Heart left ventricle (tissue), 16 donors: ENCODE measurements around the gene CREB3. TPM values are rescaled to one million over a fixed set of nuclear protein-coding genes. Genes with fewer than 3 reads are reported as not detected.
A peak's percentile ranks its signal among the peaks of the same experiment; 100 is the strongest.

Experiments
- ATAC-seq, 4 donors: fragments of 200-7000 bp; cut with Tn5 transposase; one replicate each; pipeline ENCODE4 v1.9.1; 2020 to 2022; ENCODE audit warnings: moderate library complexity in 4 of 4, mild to moderate bottlenecking in 3 of 4, moderate number of reproducible peaks in 1 of 4
- DNase-seq, 5 donors: peaks; one replicate each; pipeline ENCODE4 v3.0.0-alpha.2; 2020
- H3K27ac ChIP-seq, 12 donors: fragments of 200-600 bp; sonication (generic) in 4 of 12; one replicate each; pipeline versions ENCODE4 v1.5.0 to v1.8.0; 2016 to 2022; ENCODE audit warnings: mild to moderate bottlenecking in 2 of 12
- H3K27me3 ChIP-seq, 9 donors: fragments of 200-600 bp; sonication (generic) in 2 of 9; one replicate each; pipeline versions ENCODE4 v1.5.1 to v1.8.0; 2016 to 2022; ENCODE audit warnings: mild to moderate bottlenecking in 3 of 9
- H3K36me3 ChIP-seq, 9 donors: fragments of 200-600 bp; sonication (generic) in 2 of 9; one replicate each; pipeline versions ENCODE4 v1.5.0 to v1.8.0; 2018 to 2022; ENCODE audit warnings: mild to moderate bottlenecking in 2 of 9
- H3K4me1 ChIP-seq, 12 donors: fragments of 200-600 bp; sonication (generic) in 4 of 12; one replicate each; pipeline versions ENCODE4 v1.5.0 to v1.8.0; 2016 to 2022; ENCODE audit warnings: mild to moderate bottlenecking in 3 of 12
- H3K4me3 ChIP-seq, 12 donors: fragments of 200-600 bp; sonication (generic) in 4 of 12; one replicate each; pipeline versions ENCODE4 v1.5.0 to v1.8.0; 2017 to 2022; ENCODE audit warnings: mild to moderate bottlenecking in 9 of 12, moderate library complexity in 4 of 12
- H3K9me3 ChIP-seq, 12 donors: fragments of 200-600 bp; sonication (generic) in 4 of 12; one replicate each; pipeline versions ENCODE4 v1.5.0 to v1.8.0; 2016 to 2022; ENCODE audit warnings: mild to moderate bottlenecking in 1 of 12
- POLR2A ChIP-seq, 2 donors: fragments of 450-650 bp; IDR thresholded peaks; one replicate each; pipeline ENCODE4 v1.6.1; 2017; ENCODE audit warnings: antibody characterized with exemption in 2 of 2, mild to moderate bottlenecking in 2 of 2, moderate library complexity in 2 of 2
- WGBS, 4 donors: extraction: QIAGEN DNeasy Blood & Tissue Kit in 2 of 4; methylation state at CpG; one replicate each; pipeline versions ENCODE4 v1.1.5 to v1.1.7; 2013 to 2018; 5-methylcytosine and 5-hydroxymethylcytosine counted together
- intact Hi-C, 10 donors: fragments of 100-400 bp; cut with DNase I; formaldehyde crosslinking; loops; one replicate each; pipeline versions ENCODE4 v1.11.1 to v1.14.2; 2022
- polyA plus RNA-seq, 2 donors: library from polyadenylated mRNA; stranded (reverse); fragments of 200-250 nt; gene quantifications; one replicate each; pipeline ENCODE4 v1.2.3, GENCODE V29; 2013
- total RNA-seq, 9 donors: library from RNA; depleted of rRNA in 2 of 9; stranded (reverse); fragments of >200 nt in 2 of 9; fragmentation: NEBNext Ultra II Directional in 3 of 9; extraction: Animal tissue kit (Norgen Biotek cat#: 25700) in 3 of 9; gene quantifications; one replicate each; pipeline versions ENCODE4 v1.1.0 to v1.2.4, GENCODE V29; 2016 to 2023
- TF ChIP-seq, protein P1 (sequence below), 12 donors: fragments of 200-600 bp; sonication (generic) in 4 of 12; IDR thresholded peaks; one replicate each; pipeline versions ENCODE4 v1.5.0 to v1.8.0; 2018 to 2022; ENCODE audit warnings: antibody characterized with exemption in 12 of 12, mild to moderate bottlenecking in 5 of 12
- donor health status: ischemic (EF 13 %, LVEDD 7.1; RV severe dilation, severe dysfunction).
- donor health status: healthy with polysubstance abuse.
- donor health status: DM: no; HTN: yes; CAD: no.
- donor health status: DM: no; HTN: no; CAD: no.
- donor health status: ischemic (EF 25% LVEDD 6.9; RV normal size, moderate dysfunction).
- donor health status: ischemic (EF 25% LVEDD 5.7; RV mildly dilated, moderate dysfunction).
- donor health status: healthy.
- donor health status: DM: yes; HTN: yes; CAD: no.
- donor health status: ischemic (EF 35%, LVEDD 5.7; RV mildly dilated, moderate dysfunction).
- donor health status: nonischemic (EF 11% LVEDD 7.7; RV severe dilation, severe dysfunction).
- donor health status: DM: yes; HTN: yes; CAD: no.
- donor health status: PGD.
- donor health status: ischemic (EF 29% LVEDD 5.4; RV normal size, mild dysfunction).
- donor health status: nonischemic (EF 23%, LVEDD 6.1; RV moderate dilation, normal function).

Gene CREB3
- total and polyA plus RNA-seq, 11 donors: 16.1 to 49.4 (median 26.7) TPM

DNA sequence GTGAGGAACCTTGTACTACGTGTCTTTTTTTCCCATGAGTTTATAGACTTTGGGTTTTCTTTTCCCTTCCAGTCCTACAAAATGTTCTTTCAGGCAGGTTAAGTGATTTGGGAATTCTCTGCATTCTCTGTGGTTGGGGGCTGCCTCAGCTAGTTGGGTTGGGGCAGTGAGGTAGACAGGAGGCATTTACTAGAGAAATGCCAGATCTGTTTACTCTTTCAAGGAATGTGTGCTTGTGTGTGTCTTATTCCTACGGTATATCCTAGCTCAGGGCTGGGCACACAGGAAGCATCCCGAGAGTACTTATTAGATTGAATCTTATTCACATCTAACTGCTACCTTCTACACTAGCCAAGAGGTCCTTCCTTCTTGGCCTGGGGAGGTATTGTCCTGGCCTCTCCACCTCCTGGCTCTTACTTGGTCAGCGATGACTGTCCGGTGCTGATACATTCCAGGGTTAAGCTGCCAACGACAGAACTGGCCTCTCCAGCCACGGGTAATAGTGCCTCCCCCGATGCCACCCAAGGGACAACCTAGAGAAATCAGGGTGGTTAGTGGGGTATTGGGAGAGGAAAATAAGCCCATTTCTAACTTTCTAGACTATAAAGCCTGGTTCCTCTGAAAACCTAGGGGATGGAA lies 11.5 kb downstream of the CREB3 start:
- WGBS, 4 donors: 58 to 65% (median 63%) methylated on average over 8 of the region's 8 CpGs
- Histone ChIP-seq H3K27me3 (no peaks in the 10 kb centered on the region), H3K9me3 (no peaks in the 10 kb centered on the region), H3K4me1 (peaks cover 0 to 50% (median 42%) of the 10 kb centered on the region in 12 donors), H3K27ac (peak overlapping the region in 4 of 12 donors; percentile 13 to 65 (median 28)), H3K36me3 (peaks cover 0 to 71% (median 62%) of the 10 kb centered on the region in 9 donors), H3K4me3 (no peak overlapping the region)
- intact Hi-C loops: no loop called here
- DNase-seq: no peak
- no peak for ATAC-seq
- TF ChIP-seq, protein P1, sequence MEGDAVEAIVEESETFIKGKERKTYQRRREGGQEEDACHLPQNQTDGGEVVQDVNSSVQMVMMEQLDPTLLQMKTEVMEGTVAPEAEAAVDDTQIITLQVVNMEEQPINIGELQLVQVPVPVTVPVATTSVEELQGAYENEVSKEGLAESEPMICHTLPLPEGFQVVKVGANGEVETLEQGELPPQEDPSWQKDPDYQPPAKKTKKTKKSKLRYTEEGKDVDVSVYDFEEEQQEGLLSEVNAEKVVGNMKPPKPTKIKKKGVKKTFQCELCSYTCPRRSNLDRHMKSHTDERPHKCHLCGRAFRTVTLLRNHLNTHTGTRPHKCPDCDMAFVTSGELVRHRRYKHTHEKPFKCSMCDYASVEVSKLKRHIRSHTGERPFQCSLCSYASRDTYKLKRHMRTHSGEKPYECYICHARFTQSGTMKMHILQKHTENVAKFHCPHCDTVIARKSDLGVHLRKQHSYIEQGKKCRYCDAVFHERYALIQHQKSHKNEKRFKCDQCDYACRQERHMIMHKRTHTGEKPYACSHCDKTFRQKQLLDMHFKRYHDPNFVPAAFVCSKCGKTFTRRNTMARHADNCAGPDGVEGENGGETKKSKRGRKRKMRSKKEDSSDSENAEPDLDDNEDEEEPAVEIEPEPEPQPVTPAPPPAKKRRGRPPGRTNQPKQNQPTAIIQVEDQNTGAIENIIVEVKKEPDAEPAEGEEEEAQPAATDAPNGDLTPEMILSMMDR (IDR thresholded peaks at IDR 0.05): no peak
- no peak for TF ChIP-seq POLR2A (IDR thresholded peaks at IDR 0.05)

DNA sequence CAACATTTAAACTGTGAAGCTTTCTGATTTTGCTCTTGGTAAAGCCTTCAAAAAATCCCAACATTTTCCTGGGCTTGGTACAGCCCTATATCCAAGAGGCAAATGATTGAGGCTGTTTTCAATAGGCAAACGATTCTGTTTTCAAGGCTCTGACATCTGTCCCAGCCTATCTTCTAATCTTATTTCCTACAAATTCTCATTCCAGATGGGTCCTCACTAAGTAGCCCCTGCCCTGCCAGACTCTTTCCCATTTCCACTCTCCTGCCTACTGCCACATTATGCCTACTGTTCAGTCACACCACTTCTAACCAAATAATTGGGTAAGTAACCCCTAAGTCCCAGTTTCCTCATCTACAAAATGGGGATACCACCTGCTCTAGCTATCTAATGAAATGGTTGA lies 13.1 kb downstream of the CREB3 start:
- DNase-seq: no peak
- TF ChIP-seq, protein P1 (IDR thresholded peaks at IDR 0.05): no peak
- TF ChIP-seq POLR2A (IDR thresholded peaks at IDR 0.05): no peak
- WGBS, 4 donors: 14 to 33% (median 21%) methylated on average over 1 of the region's 1 CpG
- ATAC-seq: no peak
- peak overlapping the region in 9 of 12 donors; percentile 71 to 99 (median 91) for H3K4me3 ChIP-seq
- no peaks in the 10 kb centered on the region for H3K27me3 ChIP-seq
- peak overlapping the region in 3 of 12 donors; percentile 1 to 65 (median 5) for H3K27ac ChIP-seq
- intact Hi-C loops: loop anchor here in 3 of 10 donors (5.0 kb wide), 2 partner anchors 83 to 88 kb away; partner anchors contain the start of genes CCDC107 (in 2 of the 3) and RMRP (in 2 of the 3)
- H3K9me3 ChIP-seq: no peaks in the 10 kb centered on the region
- H3K36me3 ChIP-seq: peaks cover 0 to 58% (median 49%) of the 10 kb centered on the region in 9 donors
- peaks cover 2 to 60% (median 50%) of the 10 kb centered on the region in 12 donors for H3K4me1 ChIP-seq

DNA sequence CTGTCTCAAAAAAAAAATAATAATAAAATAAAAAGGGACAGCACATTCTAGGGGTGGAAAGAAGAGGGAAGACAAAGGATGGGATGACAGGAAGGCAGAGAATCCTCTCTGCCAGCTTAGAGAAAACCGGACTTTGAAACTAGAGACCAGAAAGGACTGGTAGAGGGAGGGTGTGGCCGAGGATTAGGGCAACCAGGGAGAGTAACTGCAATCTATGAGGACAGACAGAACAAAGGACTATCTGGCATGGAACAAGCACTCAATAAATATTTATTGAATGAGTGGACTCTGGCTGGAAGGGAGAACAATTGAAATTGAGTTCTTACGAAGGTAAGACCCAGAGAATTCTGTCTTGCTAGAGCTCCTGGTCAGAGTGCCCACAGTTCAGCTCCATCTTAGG lies 14.1 kb downstream of the CREB3 start:
- Histone ChIP-seq H3K27me3 (no peaks in the 10 kb centered on the region), H3K4me1 (peaks cover 2 to 66% (median 52%) of the 10 kb centered on the region in 12 donors), H3K27ac (peak overlapping the region in 6 of 12 donors; percentile 1 to 98 (median 92)), H3K4me3 (peak overlapping the region; percentile 71 to 99 (median 88)), H3K36me3 (peaks cover 0 to 59% (median 49%) of the 10 kb centered on the region in 9 donors), H3K9me3 (no peaks in the 10 kb centered on the region)
- DNase-seq (no peak), ATAC-seq (no peak)
- TF ChIP-seq, protein P1 (IDR thresholded peaks at IDR 0.05): no peak
- TF ChIP-seq POLR2A (IDR thresholded peaks at IDR 0.05): no peak
- WGBS, 4 donors: 25 to 32% (median 32%) methylated on average over 3 of the region's 3 CpGs
- intact Hi-C loops: loop anchor here in 4 of 10 donors (2.0 to 5.0 kb wide), 3 partner anchors 14 to 89 kb away; partner anchors contain the start of genes CCDC107 (in 2 of the 4), RMRP (in 2 of the 4), CREB3 (in 1 of the 4) and TLN1 (in 1 of the 4)

DNA sequence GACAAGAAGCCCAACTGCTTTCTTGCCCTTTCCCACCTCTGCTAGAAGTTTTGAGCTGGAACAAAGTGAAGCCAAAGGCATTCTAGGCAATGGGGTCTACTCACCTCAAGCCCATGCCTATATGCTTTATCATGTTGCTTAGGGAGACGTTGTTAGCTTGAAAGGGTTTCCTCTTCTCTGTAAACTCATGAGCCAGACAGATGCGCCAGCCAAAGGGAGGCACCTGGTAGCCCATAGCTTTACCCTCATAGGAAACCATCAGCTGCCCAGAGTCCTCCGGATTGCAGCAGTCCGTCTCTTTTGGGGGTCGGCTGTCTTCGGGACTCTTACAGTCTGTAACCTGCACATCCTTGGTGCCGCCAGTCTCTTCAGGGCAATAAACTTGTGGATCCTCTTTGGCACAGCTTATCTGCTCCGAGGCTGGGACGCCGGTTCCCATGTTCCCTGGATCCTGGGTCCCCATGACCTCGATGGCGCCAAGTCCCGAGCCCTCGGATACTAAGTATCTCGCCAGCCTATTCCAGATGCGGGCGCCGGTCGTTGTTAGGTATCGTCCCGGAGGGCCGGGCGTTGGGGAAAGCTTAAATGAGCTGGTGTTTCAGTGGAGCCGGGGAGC lies 15.9 kb downstream of the CREB3 start:
- TF ChIP-seq POLR2A (IDR thresholded peaks at IDR 0.05): no peak
- TF ChIP-seq, protein P1 (IDR thresholded peaks at IDR 0.05): no peak
- Histone ChIP-seq H3K4me3 (peak overlapping the region; percentile 71 to 99 (median 88)), H3K27ac (peak overlapping the region; percentile 92 to 99 (median 97)), H3K27me3 (no peaks in the 10 kb centered on the region), H3K4me1 (peaks cover 2 to 63% (median 52%) of the 10 kb centered on the region in 12 donors), H3K9me3 (no peaks in the 10 kb centered on the region), H3K36me3 (peaks cover 0 to 59% (median 49%) of the 10 kb centered on the region in 9 donors)
- intact Hi-C loops: loop anchor here in 4 of 10 donors (2.0 to 5.0 kb wide), 3 partner anchors 16 to 91 kb away; partner anchors contain the start of genes CREB3 (in 3 of the 4), TLN1 (in 3 of the 4), CCDC107 (in 2 of the 4) and RMRP (in 2 of the 4)
- ATAC-seq (peak in 3 of 4 donors; percentile 0 to 3 (median 1)), DNase-seq (peak in 2 of 5 donors; percentile 39 to 70)
- WGBS, 4 donors: 0% methylated on average over 14 to 24 of the region's 24 CpGs
